OCI-M2 (cell line): ENCODE data around the gene TSPO.

ENCODE experiments used
- DNase-seq: peaks from one replicate; lab custom pipeline; 2025; ENCODE audit not compliant: unreplicated experiment; lab: John Stamatoyannopoulos, UW

The TSPO gene

GRCh38 chr22:43157874-43158546 lies 6.7 kb downstream of the TSPO start:
- no peak for DNase-seq

- DNase-seq, result no peak
These were observed 7.6 kb downstream of the TSPO start for GRCh38 chr22:43158778-43159483.

GRCh38 chr22:43159484-43160178 lies 8.3 kb downstream of the TSPO start:
- no peak for DNase-seq

GRCh38 chr22:43160497-43161126 lies 9.3 kb downstream of the TSPO start:
- no peak for DNase-seq

GRCh38 chr22:43162412-43163150 lies 11.2 kb downstream of the TSPO start:
- no peak for DNase-seq

GRCh38 chr22:43163241-43163795 lies 12.0 kb downstream of the TSPO start:
- no peak for DNase-seq

GRCh38 chr22:43164636-43165035 lies 13.3 kb downstream of the TSPO start:
- DNase-seq, result no peak

GRCh38 chr22:43166132-43166930 lies 15.0 kb downstream of the TSPO start:
- DNase-seq, result no peak

- DNase-seq, result no peak
These were observed 15.7 kb downstream of the TSPO start for GRCh38 chr22:43167001-43167589.

GRCh38 chr22:43168471-43169309 lies 17.3 kb downstream of the TSPO start:
- DNase-seq, result no peak

- no peak for DNase-seq
These were observed 18.2 kb downstream of the TSPO start for GRCh38 chr22:43169310-43170130.

- DNase-seq, result no peak
These were observed 18.7 kb downstream of the TSPO start for GRCh38 chr22:43170131-43170480.

- no peak for DNase-seq
These were observed 19.7 kb downstream of the TSPO start for GRCh38 chr22:43171019-43171491.

- DNase-seq, result no peak
These were observed 20.2 kb downstream of the TSPO start for GRCh38 chr22:43171607-43172006.

GRCh38 chr22:43172191-43172590 lies 20.8 kb downstream of the TSPO start:
- no peak for DNase-seq

- DNase-seq, result no peak
These were observed 22.2 kb downstream of the TSPO start for GRCh38 chr22:43173566-43173965.

- DNase-seq, result no peak
These were observed 22.8 kb downstream of the TSPO start for GRCh38 chr22:43173976-43174720.
